ENCODE measurements around the gene THADA.

GRCh38 chr2:43424262-43425207 lies 171.3 kb downstream of the THADA start:
- TF ChIP-seq EZH2 (IDR thresholded peaks at IDR 0.05; ENCODE audit: borderline replicate concordance, low read depth, low read length, severe bottlenecking) (no peak), GATA2 (IDR thresholded peaks at IDR 0.05; ENCODE audit: insufficient read depth, insufficient read length, low read depth, low read length) (no peak)

All from endothelial cell of umbilical vein (primary cell).